Smooth muscle cell (in vitro differentiated cells): ENCODE measurements around the gene IGSF8. TPM values are rescaled to one million over a fixed set of nuclear protein-coding genes. Genes with fewer than 3 reads are reported as not detected.

Experiments
- DNase-seq: peaks from one replicate; lab custom pipeline; 2025; ENCODE audit not compliant: unreplicated experiment; lab: John Stamatoyannopoulos, UW
- H2AFZ ChIP-seq: fragments of 200-600 bp; sonication (generic); 2 replicates; pipeline ENCODE4 v1.6.0; 2016; ENCODE audit warnings: antibody characterized with exemption, low read depth, mild to moderate bottlenecking
- H3F3A ChIP-seq: fragments of 200-600 bp; sonication (generic); 2 replicates; pipeline ENCODE4 v1.6.0; 2017; ENCODE audit warnings: antibody characterized with exemption, low read depth
- H3K27ac ChIP-seq: fragments of 200-600 bp; sonication (generic); 2 replicates; pipeline ENCODE4 v1.5.1; 2016; ENCODE audit warnings: low read depth, mild to moderate bottlenecking
- H3K27me3 ChIP-seq: fragments of 200-600 bp; sonication (generic); 2 replicates; pipeline ENCODE4 v1.6.1; 2016; ENCODE audit warnings: low read depth, mild to moderate bottlenecking
- H3K36me3 ChIP-seq: fragments of 200-600 bp; sonication (generic); 2 replicates; pipeline ENCODE4 v1.5.1; 2016; ENCODE audit warnings: low read depth
- H3K4me1 ChIP-seq: fragments of 200-600 bp; sonication (generic); 2 replicates; pipeline ENCODE4 v1.5.1; 2016; ENCODE audit warnings: low read depth
- H3K4me2 ChIP-seq: fragments of 200-600 bp; sonication (generic); 2 replicates; pipeline ENCODE4 v1.6.0; 2016; ENCODE audit warnings: mild to moderate bottlenecking
- H3K4me3 ChIP-seq: fragments of 200-600 bp; sonication (generic); 2 replicates; pipeline ENCODE4 v1.5.1; 2016; ENCODE audit warnings: mild to moderate bottlenecking
- H3K79me2 ChIP-seq: fragments of 200-600 bp; sonication (generic); 2 replicates; pipeline ENCODE4 v1.6.0; 2016; ENCODE audit warnings: low read depth, mild to moderate bottlenecking
- H3K9ac ChIP-seq: fragments of 200-600 bp; sonication (generic); 2 replicates; pipeline ENCODE4 v1.6.0; 2016; ENCODE audit warnings: low read depth
- H3K9me3 ChIP-seq: fragments of 200-600 bp; sonication (generic); replicated peaks from 2 replicates; pipeline ENCODE4 v1.5.1; 2016; ENCODE audit warnings: low read depth
- H4K20me1 ChIP-seq: fragments of 200-600 bp; sonication (generic); 2 replicates; pipeline ENCODE4 v1.6.0; 2016; ENCODE audit warnings: low read depth
- WGBS: methylation state at CpG from one replicate; pipeline ENCODE4 v1.1.7; 2016; ENCODE audit warnings: low lambda C conversion rate; 5-methylcytosine and 5-hydroxymethylcytosine counted together
- polyA plus RNA-seq: library from polyadenylated mRNA; unstranded; fragments of >200 nt; fragmentation: Nextera tagmentation; extraction: Ambion mirVana; gene quantifications from 2 replicates; pipeline ENCODE4 v1.2.1, GENCODE V29; 2016
- total RNA-seq: library from RNA; depleted of rRNA; stranded (reverse); fragments of >200 nt; gene quantifications from 2 replicates; pipeline ENCODE4 v1.2.3, GENCODE V29; 2014
- TF ChIP-seq, protein P1 (sequence below): fragments of 200-600 bp; sonication (generic); IDR thresholded peaks from 2 replicates; pipeline ENCODE4 v1.5.1; 2017; ENCODE audit warnings: borderline replicate concordance, mild to moderate bottlenecking, antibody characterized with exemption; ENCODE audit not compliant: insufficient read depth, poor library complexity, severe bottlenecking

Gene IGSF8
- total and polyA plus RNA-seq, 2 experiments from 2014 or later = 20.8 to 30.2 TPM

GRCh38 chr1:160092366-160093068 is 5.9 kb downstream of the IGSF8 start:
- Histone ChIP-seq H3K9ac (no peak overlapping the region), H2AFZ (no peak overlapping the region), H3K4me3 (no peak overlapping the region), H3K4me2 (no peak overlapping the region), H4K20me1 (no peaks in the 10 kb centered on the region), H3K36me3 (no peaks in the 10 kb centered on the region), H3K27me3 (no peaks in the 10 kb centered on the region), H3K79me2 (no peaks in the 10 kb centered on the region), H3K9me3 (no peaks in the 10 kb centered on the region), H3F3A (no peaks in the 10 kb centered on the region), H3K4me1 (peaks cover 2% of the 10 kb centered on the region), H3K27ac (no peak overlapping the region)
- WGBS = 96% methylated on average over 31 of the region's 32 CpGs
- TF ChIP-seq, protein P1, sequence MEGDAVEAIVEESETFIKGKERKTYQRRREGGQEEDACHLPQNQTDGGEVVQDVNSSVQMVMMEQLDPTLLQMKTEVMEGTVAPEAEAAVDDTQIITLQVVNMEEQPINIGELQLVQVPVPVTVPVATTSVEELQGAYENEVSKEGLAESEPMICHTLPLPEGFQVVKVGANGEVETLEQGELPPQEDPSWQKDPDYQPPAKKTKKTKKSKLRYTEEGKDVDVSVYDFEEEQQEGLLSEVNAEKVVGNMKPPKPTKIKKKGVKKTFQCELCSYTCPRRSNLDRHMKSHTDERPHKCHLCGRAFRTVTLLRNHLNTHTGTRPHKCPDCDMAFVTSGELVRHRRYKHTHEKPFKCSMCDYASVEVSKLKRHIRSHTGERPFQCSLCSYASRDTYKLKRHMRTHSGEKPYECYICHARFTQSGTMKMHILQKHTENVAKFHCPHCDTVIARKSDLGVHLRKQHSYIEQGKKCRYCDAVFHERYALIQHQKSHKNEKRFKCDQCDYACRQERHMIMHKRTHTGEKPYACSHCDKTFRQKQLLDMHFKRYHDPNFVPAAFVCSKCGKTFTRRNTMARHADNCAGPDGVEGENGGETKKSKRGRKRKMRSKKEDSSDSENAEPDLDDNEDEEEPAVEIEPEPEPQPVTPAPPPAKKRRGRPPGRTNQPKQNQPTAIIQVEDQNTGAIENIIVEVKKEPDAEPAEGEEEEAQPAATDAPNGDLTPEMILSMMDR = no peak
- DNase-seq = no peak

DNA sequence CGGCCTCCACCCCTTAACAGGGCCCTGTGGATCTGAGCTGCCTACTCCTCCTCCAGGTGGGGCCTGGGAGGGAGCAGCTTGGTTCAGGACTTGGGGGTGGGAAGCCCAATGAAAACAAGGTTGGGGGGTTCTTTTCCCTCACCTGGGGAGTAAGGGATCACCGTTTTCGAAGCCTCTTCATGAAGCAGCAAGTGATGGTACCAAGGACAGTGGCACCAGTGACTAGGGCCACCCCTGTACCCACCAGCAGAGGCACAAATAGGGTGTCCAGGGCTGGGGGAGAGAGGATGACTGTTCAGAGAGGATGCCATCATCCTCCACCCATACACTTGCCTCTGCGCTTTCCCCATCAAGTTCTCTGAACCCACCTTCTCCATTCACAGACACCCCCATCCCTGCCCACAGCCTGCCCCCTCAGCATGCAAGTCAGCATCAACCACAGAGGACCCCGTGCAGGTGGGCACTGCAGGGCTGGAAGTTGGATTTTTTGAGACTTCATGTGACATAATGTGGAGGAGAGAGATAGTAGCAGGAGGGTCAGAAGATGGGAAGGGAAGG is 6.7 kb downstream of the IGSF8 start:
- DNase-seq = no peak
- Histone ChIP-seq H4K20me1 (no peaks in the 10 kb centered on the region), H2AFZ (no peak overlapping the region), H3K9ac (no peak overlapping the region), H3K36me3 (no peaks in the 10 kb centered on the region), H3K27me3 (no peaks in the 10 kb centered on the region), H3K4me3 (no peak overlapping the region), H3F3A (no peaks in the 10 kb centered on the region), H3K9me3 (no peaks in the 10 kb centered on the region), H3K4me1 (no peaks in the 10 kb centered on the region), H3K4me2 (no peak overlapping the region), H3K79me2 (no peaks in the 10 kb centered on the region), H3K27ac (no peak overlapping the region)
- over 99% methylated on average over 4 of the region's 5 CpGs for WGBS
- TF ChIP-seq, protein P1 = no peak

- H3K27ac ChIP-seq = no peak overlapping the region
- H3K36me3 ChIP-seq = no peaks in the 10 kb centered on the region
- no peak overlapping the region for H3K4me2 ChIP-seq
- H2AFZ ChIP-seq = no peak overlapping the region
- no peaks in the 10 kb centered on the region for H3K79me2 ChIP-seq
- WGBS = 86% methylated on average over 4 of the region's 4 CpGs
- H3K4me1 ChIP-seq = no peaks in the 10 kb centered on the region
- H4K20me1 ChIP-seq = no peaks in the 10 kb centered on the region
- no peak overlapping the region for H3K9ac ChIP-seq
- no peaks in the 10 kb centered on the region for H3F3A ChIP-seq
- TF ChIP-seq, protein P1 = no peak
- no peaks in the 10 kb centered on the region for H3K9me3 ChIP-seq
- H3K4me3 ChIP-seq = no peak overlapping the region
- no peaks in the 10 kb centered on the region for H3K27me3 ChIP-seq
- no peak for DNase-seq
These were observed 7.7 kb downstream of the IGSF8 start for GRCh38 chr1:160090760-160091159.

GRCh38 chr1:160089883-160090282 is 8.5 kb downstream of the IGSF8 start:
- no peaks in the 10 kb centered on the region for H3K9me3 ChIP-seq
- no peak overlapping the region for H3K4me2 ChIP-seq
- no peaks in the 10 kb centered on the region for H3K4me1 ChIP-seq
- no peak overlapping the region for H3K9ac ChIP-seq
- TF ChIP-seq, protein P1 = no peak
- H4K20me1 ChIP-seq = no peaks in the 10 kb centered on the region
- H3K79me2 ChIP-seq = no peaks in the 10 kb centered on the region
- no peak overlapping the region for H3K4me3 ChIP-seq
- peaks cover 6% of the 10 kb centered on the region for H3K27me3 ChIP-seq
- no peak overlapping the region for H2AFZ ChIP-seq
- 89% methylated on average over 3 of the region's 3 CpGs for WGBS
- H3K36me3 ChIP-seq = no peaks in the 10 kb centered on the region
- no peaks in the 10 kb centered on the region for H3F3A ChIP-seq
- DNase-seq = no peak
- no peak overlapping the region for H3K27ac ChIP-seq
